Stimulated activated naive CD4-positive, alpha-beta T cell treated with Interleukin-2 at 50 U/mL for 16 hours (primary cell): ENCODE measurements around the gene FBXW4.

Experiments used
- DNase-seq: peaks from one replicate; lab custom pipeline; 2025; lab: John Stamatoyannopoulos, UW

The FBXW4 gene

GRCh38 chr10:101695404-101695890 is 477 bp upstream of the FBXW4 start:
- no peak for DNase-seq

GRCh38 chr10:101693978-101694673 is 844 bp downstream of the FBXW4 start:
- DNase-seq, result peak; percentile 52

- no peak for DNase-seq
Measured at GRCh38 chr10:101693651-101693977, 1.4 kb downstream of the FBXW4 start.

- DNase-seq, result no peak
Measured at GRCh38 chr10:101691081-101691480, 3.9 kb downstream of the FBXW4 start.

GRCh38 chr10:101690461-101690860 is 4.5 kb downstream of the FBXW4 start:
- DNase-seq, result no peak

GRCh38 chr10:101687071-101687658 is 7.8 kb downstream of the FBXW4 start:
- DNase-seq, result no peak

GRCh38 chr10:101686133-101686925 is 8.6 kb downstream of the FBXW4 start:
- DNase-seq, result no peak

GRCh38 chr10:101684782-101685181 is 10.2 kb downstream of the FBXW4 start:
- DNase-seq, result no peak

GRCh38 chr10:101683276-101683675 is 11.7 kb downstream of the FBXW4 start:
- DNase-seq, result no peak

- no peak for DNase-seq
Measured at GRCh38 chr10:101682172-101682825, 12.7 kb downstream of the FBXW4 start.

- no peak for DNase-seq
Measured at GRCh38 chr10:101676565-101676964, 18.4 kb downstream of the FBXW4 start.

GRCh38 chr10:101675115-101675514 is 19.9 kb downstream of the FBXW4 start:
- no peak for DNase-seq

GRCh38 chr10:101672536-101672935 is 22.4 kb downstream of the FBXW4 start:
- no peak for DNase-seq

- no peak for DNase-seq
Measured at GRCh38 chr10:101671453-101671852, 23.5 kb downstream of the FBXW4 start.

- no peak for DNase-seq
Measured at GRCh38 chr10:101670635-101671034, 24.3 kb downstream of the FBXW4 start.

GRCh38 chr10:101669181-101669580 is 25.8 kb downstream of the FBXW4 start:
- DNase-seq, result no peak

GRCh38 chr10:101668566-101668965 is 26.4 kb downstream of the FBXW4 start:
- DNase-seq, result no peak

- DNase-seq, result no peak
Measured at GRCh38 chr10:101666083-101666482, 28.9 kb downstream of the FBXW4 start.

- DNase-seq, result no peak
Measured at GRCh38 chr10:101663097-101663496, 31.9 kb downstream of the FBXW4 start.

- no peak for DNase-seq
Measured at GRCh38 chr10:101660256-101660655, 34.7 kb downstream of the FBXW4 start.

- no peak for DNase-seq
Measured at GRCh38 chr10:101658975-101659374, 36.0 kb downstream of the FBXW4 start.

- no peak for DNase-seq
Measured at GRCh38 chr10:101656890-101657289, 38.1 kb downstream of the FBXW4 start.

- no peak for DNase-seq
Measured at GRCh38 chr10:101655570-101655969, 39.4 kb downstream of the FBXW4 start.
